ENCODE results near the gene SNX21.
A peak's percentile ranks its signal among the peaks of the same experiment; 100 is the strongest.
"Not testable (repeated sequence)": the region's sequence is repeated elsewhere in the genome, so short reads cannot be mapped to it uniquely, and the experiment has no call there.

The SNX21 gene

GRCh38 chr20:45829673-45830106, 3.9 kb upstream of the SNX21 start:
- peaks cover 28% of the 10 kb centered on the region for H3K4me1 Mint-ChIP-seq (ENCODE audit: low read depth)
- intact Hi-C loops (cut with micrococcal nuclease); H3K27ac Mint-ChIP-seq; H3K9me3 Mint-ChIP-seq; H3K4me3 Mint-ChIP-seq; H3K36me3 Mint-ChIP-seq (ENCODE audit: low read depth): not testable (repeated sequence)
- H3K27me3 Mint-ChIP-seq: peaks cover 11% of the 10 kb centered on the region

GRCh38 chr20:45832619-45833018, 980 bp upstream of the SNX21 start:
- H3K27me3 Mint-ChIP-seq: peaks cover 4% of the 10 kb centered on the region
- peak overlapping the region; percentile 77 for H3K4me3 Mint-ChIP-seq
- intact Hi-C loops (cut with micrococcal nuclease): no loop called here
- H3K27ac Mint-ChIP-seq: peak overlapping the region; percentile 84
- H3K36me3 Mint-ChIP-seq (ENCODE audit: low read depth): no peaks in the 10 kb centered on the region
- H3K4me1 Mint-ChIP-seq (ENCODE audit: low read depth): peaks cover 47% of the 10 kb centered on the region
- no peaks in the 10 kb centered on the region for H3K9me3 Mint-ChIP-seq

GRCh38 chr20:45833883-45834796, 541 bp downstream of the SNX21 start:
- peaks cover 6% of the 10 kb centered on the region for H3K36me3 Mint-ChIP-seq (ENCODE audit: low read depth)
- H3K4me3 Mint-ChIP-seq: peak overlapping the region; percentile 77
- peaks cover 47% of the 10 kb centered on the region for H3K4me1 Mint-ChIP-seq (ENCODE audit: low read depth)
- peaks cover 1% of the 10 kb centered on the region for H3K27me3 Mint-ChIP-seq
- intact Hi-C loops (cut with micrococcal nuclease): no loop called here
- peak overlapping the region; percentile 84 for H3K27ac Mint-ChIP-seq
- no peaks in the 10 kb centered on the region for H3K9me3 Mint-ChIP-seq

GRCh38 chr20:45834797-45835161, 1.2 kb downstream of the SNX21 start:
- H3K27ac Mint-ChIP-seq: no peak overlapping the region
- peak overlapping the region; percentile 77 for H3K4me3 Mint-ChIP-seq
- H3K27me3 Mint-ChIP-seq: peaks cover 1% of the 10 kb centered on the region
- peaks cover 6% of the 10 kb centered on the region for H3K36me3 Mint-ChIP-seq (ENCODE audit: low read depth)
- intact Hi-C loops (cut with micrococcal nuclease): no loop called here
- H3K9me3 Mint-ChIP-seq: no peaks in the 10 kb centered on the region
- H3K4me1 Mint-ChIP-seq (ENCODE audit: low read depth): peaks cover 47% of the 10 kb centered on the region

GRCh38 chr20:45835329-45835765, 1.7 kb downstream of the SNX21 start:
- Mint-ChIP-seq H3K36me3 (ENCODE audit: low read depth) (peaks cover 11% of the 10 kb centered on the region), H3K9me3 (no peaks in the 10 kb centered on the region), H3K4me1 (ENCODE audit: low read depth) (peaks cover 44% of the 10 kb centered on the region), H3K27me3 (peaks cover 1% of the 10 kb centered on the region), H3K27ac (peak overlapping the region; percentile 17), H3K4me3 (no peak overlapping the region)
- intact Hi-C loops (cut with micrococcal nuclease): no loop called here

- H3K9me3 Mint-ChIP-seq: no peaks in the 10 kb centered on the region
- H3K27ac Mint-ChIP-seq: peak overlapping the region; percentile 17
- intact Hi-C loops (cut with micrococcal nuclease): no loop called here
- peaks cover 16% of the 10 kb centered on the region for H3K36me3 Mint-ChIP-seq (ENCODE audit: low read depth)
- H3K4me1 Mint-ChIP-seq (ENCODE audit: low read depth): peaks cover 41% of the 10 kb centered on the region
- H3K4me3 Mint-ChIP-seq: no peak overlapping the region
- peaks cover 1% of the 10 kb centered on the region for H3K27me3 Mint-ChIP-seq
These were observed 2.2 kb downstream of the SNX21 start for GRCh38 chr20:45835825-45836224.

- Mint-ChIP-seq H3K9me3 (no peaks in the 10 kb centered on the region), H3K4me3 (no peak overlapping the region), H3K36me3 (ENCODE audit: low read depth) (peaks cover 26% of the 10 kb centered on the region), H3K4me1 (ENCODE audit: low read depth) (peaks cover 46% of the 10 kb centered on the region), H3K27ac (no peak overlapping the region), H3K27me3 (peaks cover 1% of the 10 kb centered on the region)
- intact Hi-C loops (cut with micrococcal nuclease): no loop called here
These were observed 3.2 kb downstream of the SNX21 start for GRCh38 chr20:45836841-45837240.

- Mint-ChIP-seq H3K4me1 (ENCODE audit: low read depth) (peaks cover 39% of the 10 kb centered on the region), H3K9me3 (no peaks in the 10 kb centered on the region), H3K4me3 (no peak overlapping the region), H3K27me3 (no peaks in the 10 kb centered on the region), H3K36me3 (ENCODE audit: low read depth) (peaks cover 59% of the 10 kb centered on the region), H3K27ac (peak overlapping the region; percentile 40)
- intact Hi-C loops (cut with micrococcal nuclease): no loop called here
These were observed 7.2 kb downstream of the SNX21 start for GRCh38 chr20:45840700-45841198.

- no peaks in the 10 kb centered on the region for H3K9me3 Mint-ChIP-seq
- no peak overlapping the region for H3K4me3 Mint-ChIP-seq
- intact Hi-C loops (cut with micrococcal nuclease): no loop called here
- H3K4me1 Mint-ChIP-seq (ENCODE audit: low read depth): peaks cover 32% of the 10 kb centered on the region
- H3K27me3 Mint-ChIP-seq: no peaks in the 10 kb centered on the region
- H3K36me3 Mint-ChIP-seq (ENCODE audit: low read depth): peaks cover 67% of the 10 kb centered on the region
- peak overlapping the region; percentile 40 for H3K27ac Mint-ChIP-seq
These were observed 8.0 kb downstream of the SNX21 start for GRCh38 chr20:45841407-45842129.

- H3K36me3 Mint-ChIP-seq (ENCODE audit: low read depth): peaks cover 74% of the 10 kb centered on the region
- intact Hi-C loops (cut with micrococcal nuclease): no loop called here
- no peaks in the 10 kb centered on the region for H3K9me3 Mint-ChIP-seq
- no peaks in the 10 kb centered on the region for H3K27me3 Mint-ChIP-seq
- H3K4me3 Mint-ChIP-seq: no peak overlapping the region
- no peak overlapping the region for H3K27ac Mint-ChIP-seq
- peaks cover 28% of the 10 kb centered on the region for H3K4me1 Mint-ChIP-seq (ENCODE audit: low read depth)
These were observed 8.7 kb downstream of the SNX21 start for GRCh38 chr20:45842169-45842812.

GRCh38 chr20:45843506-45843905, 9.9 kb downstream of the SNX21 start:
- H3K4me3 Mint-ChIP-seq: no peak overlapping the region

GRCh38 chr20:45845452-45845851, 11.9 kb downstream of the SNX21 start:
- Mint-ChIP-seq H3K36me3 (ENCODE audit: low read depth) (peaks cover 93% of the 10 kb centered on the region), H3K27ac (no peak overlapping the region), H3K9me3 (no peaks in the 10 kb centered on the region), H3K4me3 (no peak overlapping the region), H3K27me3 (no peaks in the 10 kb centered on the region), H3K4me1 (ENCODE audit: low read depth) (peaks cover 28% of the 10 kb centered on the region)
- intact Hi-C loops (cut with micrococcal nuclease): no loop called here

More at GRCh38 chr20:45843506-45843905, 9.9 kb downstream of the SNX21 start:
- no peaks in the 10 kb centered on the region for H3K9me3 Mint-ChIP-seq
- no peaks in the 10 kb centered on the region for H3K27me3 Mint-ChIP-seq
- no peak overlapping the region for H3K27ac Mint-ChIP-seq
- peaks cover 85% of the 10 kb centered on the region for H3K36me3 Mint-ChIP-seq (ENCODE audit: low read depth)
- H3K4me1 Mint-ChIP-seq (ENCODE audit: low read depth): peaks cover 28% of the 10 kb centered on the region
- intact Hi-C loops (cut with micrococcal nuclease): no loop called here

- H3K9me3 Mint-ChIP-seq: no peaks in the 10 kb centered on the region
- H3K4me1 Mint-ChIP-seq (ENCODE audit: low read depth): peaks cover 2% of the 10 kb centered on the region
- H3K4me3 Mint-ChIP-seq: no peak overlapping the region
- no peaks in the 10 kb centered on the region for H3K27me3 Mint-ChIP-seq
- peaks cover 99% of the 10 kb centered on the region for H3K36me3 Mint-ChIP-seq (ENCODE audit: low read depth)
- intact Hi-C loops (cut with micrococcal nuclease): no loop called here
- H3K27ac Mint-ChIP-seq: no peak overlapping the region
These were observed 14.8 kb downstream of the SNX21 start for GRCh38 chr20:45848421-45848820.
